ENCODE data around the gene CCDC187. TPM values are rescaled to one million over a fixed set of nuclear protein-coding genes. Genes with fewer than 3 reads are reported as not detected.

The CCDC187 gene
- polyA plus RNA-seq, 1 donor (not counting 4 experiments of a cell fraction or from before 2014, with no cell fraction given): 0.03 TPM

- dilution Hi-C loops (cut with MboI; ENCODE audit: extremely low pct_ligation_motif_present, low sequenced_read_pairs): no loop called here
- no peak overlapping the region for H3K9ac ChIP-seq (ENCODE audit: control insufficient read depth, extremely low read depth, insufficient read depth, low read length)
- FAIRE-seq: no peak
- peaks cover 8% of the 10 kb centered on the region for H3K4me1 ChIP-seq (ENCODE audit: control insufficient read depth, extremely low read depth, insufficient read depth, low read length)
- H3K79me2 ChIP-seq (ENCODE audit: control insufficient read depth, insufficient read depth, low read length): no peaks in the 10 kb centered on the region
- peaks cover 3% of the 10 kb centered on the region for H4K20me1 ChIP-seq (ENCODE audit: control insufficient read depth, extremely low read depth, insufficient read depth, low read length)
- H3K4me3 ChIP-seq (ENCODE audit: control insufficient read depth in 2 of 3, extremely low read depth in 1 of 3, insufficient read depth in 2 of 3, low read depth in 1 of 3, low read length in 3 of 3): no peak overlapping the region
- H2AFZ ChIP-seq (ENCODE audit: control insufficient read depth, low read length): no peak overlapping the region
- TF ChIP-seq EZH2 (IDR thresholded peaks at IDR 0.05; ENCODE audit: low read length) (no peak), CTCF (optimal IDR thresholded peaks at IDR 0.05 in 1 of 3, IDR thresholded peaks at IDR 0.05 in 1 of 3, conservative IDR thresholded peaks at IDR 0.05 in 1 of 3; ENCODE audit: extremely low read depth in 1 of 3, insufficient read depth in 2 of 3, low read length in 3 of 3) (no peak)
- no peak overlapping the region for H3K27ac ChIP-seq (ENCODE audit: control insufficient read depth, insufficient read depth, low read length)
- no peak overlapping the region for H3K4me2 ChIP-seq (ENCODE audit: control insufficient read depth, extremely low read depth, insufficient read depth, low read depth, low read length)
- H3K27me3 ChIP-seq (ENCODE audit: control insufficient read depth, extremely low read depth, insufficient read depth, low read length): peaks cover 42% of the 10 kb centered on the region
- H3K9me1 ChIP-seq (ENCODE audit: control insufficient read depth, extremely low read depth, insufficient read depth, low read length): no peaks in the 10 kb centered on the region
- H3K9me3 ChIP-seq (ENCODE audit: control insufficient read depth, low read depth, low read length): no peaks in the 10 kb centered on the region
- H3K36me3 ChIP-seq (ENCODE audit: control insufficient read depth in 2 of 2, extremely low read depth in 1 of 2, insufficient read depth in 2 of 2, low read length in 2 of 2): no peaks in the 10 kb centered on the region
- no peak for DNase-seq (ENCODE audit: low read depth, low spot score)
These were observed 51.0 kb downstream of the CCDC187 start for GRCh38 chr9:136252846-136253245.

- H3K4me3 ChIP-seq (ENCODE audit: control insufficient read depth in 2 of 3, extremely low read depth in 1 of 3, insufficient read depth in 2 of 3, low read depth in 1 of 3, low read length in 3 of 3): no peak overlapping the region
- FAIRE-seq (no peak), DNase-seq (ENCODE audit: low read depth, low spot score) (no peak)
- no peaks in the 10 kb centered on the region for H3K79me2 ChIP-seq (ENCODE audit: control insufficient read depth, insufficient read depth, low read length)
- no peak for TF ChIP-seq CTCF (optimal IDR thresholded peaks at IDR 0.05 in 1 of 3, IDR thresholded peaks at IDR 0.05 in 1 of 3, conservative IDR thresholded peaks at IDR 0.05 in 1 of 3; ENCODE audit: extremely low read depth in 1 of 3, insufficient read depth in 2 of 3, low read length in 3 of 3)
- no peak for TF ChIP-seq EZH2 (IDR thresholded peaks at IDR 0.05; ENCODE audit: low read length)
- H3K27ac ChIP-seq (ENCODE audit: control insufficient read depth, insufficient read depth, low read length): no peak overlapping the region
- no peak overlapping the region for H3K4me2 ChIP-seq (ENCODE audit: control insufficient read depth, extremely low read depth, insufficient read depth, low read depth, low read length)
- peaks cover 47% of the 10 kb centered on the region for H3K27me3 ChIP-seq (ENCODE audit: control insufficient read depth, extremely low read depth, insufficient read depth, low read length)
- H3K9me1 ChIP-seq (ENCODE audit: control insufficient read depth, extremely low read depth, insufficient read depth, low read length): no peaks in the 10 kb centered on the region
- dilution Hi-C loops (cut with MboI; ENCODE audit: extremely low pct_ligation_motif_present, low sequenced_read_pairs): no loop called here
- H4K20me1 ChIP-seq (ENCODE audit: control insufficient read depth, extremely low read depth, insufficient read depth, low read length): peaks cover 3% of the 10 kb centered on the region
- H3K36me3 ChIP-seq (ENCODE audit: control insufficient read depth in 2 of 2, extremely low read depth in 1 of 2, insufficient read depth in 2 of 2, low read length in 2 of 2): no peaks in the 10 kb centered on the region
- no peak overlapping the region for H2AFZ ChIP-seq (ENCODE audit: control insufficient read depth, low read length)
- no peaks in the 10 kb centered on the region for H3K9me3 ChIP-seq (ENCODE audit: control insufficient read depth, low read depth, low read length)
- H3K9ac ChIP-seq (ENCODE audit: control insufficient read depth, extremely low read depth, insufficient read depth, low read length): no peak overlapping the region
- H3K4me1 ChIP-seq (ENCODE audit: control insufficient read depth, extremely low read depth, insufficient read depth, low read length): peaks cover 11% of the 10 kb centered on the region
These were observed 51.6 kb downstream of the CCDC187 start for GRCh38 chr9:136252281-136252680.
